OCI-LY1 (cell line): ENCODE data around the gene XRN1.

Experiments
- H2AFZ ChIP-seq: fragments of 200-600 bp; sonication (generic), shearing (Covaris generic); 2 replicates; pipeline ENCODE4 v1.6.0; 2014; ENCODE audit warnings: antibody characterized with exemption, mild to moderate bottlenecking, low read length
- H3F3A ChIP-seq: fragments of 200-600 bp; sonication (generic), shearing (Covaris generic); 2 replicates; pipeline ENCODE4 v1.6.0; 2014; ENCODE audit warnings: mild to moderate bottlenecking, antibody characterized with exemption, low read length, moderate library complexity; ENCODE audit not compliant: insufficient read depth
- H3K27ac ChIP-seq: fragments of 200-600 bp; sonication (generic); 2 replicates; pipeline ENCODE4 v1.5.1; 2014; ENCODE audit warnings: low read length, mixed run types, mild to moderate bottlenecking, low read depth; ENCODE audit not compliant: poor library complexity, severe bottlenecking
- H3K27me3 ChIP-seq: fragments of 200-600 bp; sonication (generic); 2 replicates; pipeline ENCODE4 v1.6.0; 2014; ENCODE audit warnings: antibody characterized with exemption, mild to moderate bottlenecking, low read length, moderate library complexity; ENCODE audit not compliant: insufficient read depth
- H3K36me3 ChIP-seq: fragments of 200-600 bp; sonication (generic); 2 replicates; pipeline ENCODE4 v1.6.1; 2014; ENCODE audit warnings: mild to moderate bottlenecking, antibody characterized with exemption, low read length, moderate library complexity, mixed read lengths; ENCODE audit not compliant: insufficient read depth
- H3K4me1 ChIP-seq: fragments of 200-600 bp; sonication (generic); 2 replicates; pipeline ENCODE4 v1.5.1; 2014; ENCODE audit warnings: mild to moderate bottlenecking, low read length, moderate library complexity; ENCODE audit not compliant: insufficient read depth, severe bottlenecking
- H3K4me2 ChIP-seq: fragments of 200-600 bp; sonication (generic), shearing (Covaris generic); 2 replicates; pipeline ENCODE4 v1.6.1; 2014; ENCODE audit warnings: low read length
- H3K4me3 ChIP-seq: fragments of 200-600 bp; sonication (generic); 2 replicates; pipeline ENCODE4 v1.5.1; 2014; ENCODE audit warnings: low read length, low read depth, mild to moderate bottlenecking, mixed read lengths; ENCODE audit not compliant: poor library complexity, severe bottlenecking
- H3K79me2 ChIP-seq: fragments of 200-600 bp; shearing (Covaris generic); 2 replicates; pipeline ENCODE4 v1.6.1; 2016; ENCODE audit warnings: mixed run types, low read length, mixed read lengths; ENCODE audit not compliant: insufficient read depth
- H3K9ac ChIP-seq: fragments of 200-600 bp; sonication (generic), shearing (Covaris generic); 2 replicates; pipeline ENCODE4 v1.6.1; 2014; ENCODE audit warnings: mild to moderate bottlenecking, low read length, mixed read lengths
- H3K9me2 ChIP-seq: fragments of 200-600 bp; sonication (generic), shearing (Covaris generic); 2 replicates; pipeline ENCODE4 v1.6.1; 2014; ENCODE audit warnings: low read depth, mild to moderate bottlenecking, low read length, mixed read lengths
- H3K9me3 ChIP-seq: fragments of 200-600 bp; shearing (Covaris generic); 2 replicates; pipeline ENCODE4 v1.6.1; 2014; ENCODE audit warnings: low read length, mixed read lengths
- H4K20me1 ChIP-seq: fragments of 200-600 bp; sonication (generic), shearing (Covaris generic); 2 replicates; pipeline ENCODE4 v1.6.0; 2016; ENCODE audit warnings: mild to moderate bottlenecking, low read length; ENCODE audit not compliant: insufficient read depth
- EZH2 ChIP-seq: fragments of 200-600 bp; sonication (generic), shearing (Covaris generic); IDR thresholded peaks from 2 replicates; pipeline ENCODE4 v1.8.0; 2017; ENCODE audit warnings: borderline replicate concordance, mixed run types, mild to moderate bottlenecking, antibody characterized with exemption, low read length, moderate library complexity, mixed read lengths
- TF ChIP-seq, protein P1 (sequence below): fragments of 200-600 bp; sonication (generic), shearing (Covaris generic); IDR thresholded peaks from 2 replicates; pipeline ENCODE4 v1.5.1; 2017; ENCODE audit warnings: mild to moderate bottlenecking, antibody characterized with exemption, low read length, moderate library complexity, mixed read lengths

The XRN1 gene

DNA sequence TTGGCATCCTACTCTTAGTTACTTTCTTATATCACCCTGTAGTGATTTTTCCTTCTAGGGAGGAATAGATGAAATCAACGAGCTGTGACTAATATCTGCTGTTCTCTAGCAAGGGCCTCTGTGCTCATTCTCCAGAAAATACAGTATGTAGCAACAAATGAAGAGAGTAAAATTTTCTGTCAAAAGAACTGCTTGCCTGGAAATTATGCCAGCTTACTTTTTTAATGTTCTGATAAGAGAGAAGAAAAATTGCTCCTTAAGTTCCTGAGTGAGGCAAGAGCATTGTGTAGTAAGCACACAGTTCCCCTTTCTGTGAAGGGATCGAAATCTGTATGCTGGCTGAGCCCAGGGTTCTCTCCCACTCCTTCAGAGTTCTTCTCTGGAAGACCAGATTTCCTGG, 171.1 kb downstream of the XRN1 start:
- H3K4me3 ChIP-seq, result no peak overlapping the region
- H3K27me3 ChIP-seq, result no peaks in the 10 kb centered on the region
- no peaks in the 10 kb centered on the region for H3K36me3 ChIP-seq
- peaks cover 6% of the 10 kb centered on the region for H3K9me3 ChIP-seq
- H3K9ac ChIP-seq, result no peak overlapping the region
- no peak overlapping the region for H2AFZ ChIP-seq
- no peak overlapping the region for H3K4me2 ChIP-seq
- H3K27ac ChIP-seq, result no peak overlapping the region
- H3F3A ChIP-seq, result no peaks in the 10 kb centered on the region
- no peaks in the 10 kb centered on the region for H3K79me2 ChIP-seq
- H3K9me2 ChIP-seq, result no peaks in the 10 kb centered on the region
- H4K20me1 ChIP-seq, result no peaks in the 10 kb centered on the region
- TF ChIP-seq EZH2, result no peak
- TF ChIP-seq, protein P1, sequence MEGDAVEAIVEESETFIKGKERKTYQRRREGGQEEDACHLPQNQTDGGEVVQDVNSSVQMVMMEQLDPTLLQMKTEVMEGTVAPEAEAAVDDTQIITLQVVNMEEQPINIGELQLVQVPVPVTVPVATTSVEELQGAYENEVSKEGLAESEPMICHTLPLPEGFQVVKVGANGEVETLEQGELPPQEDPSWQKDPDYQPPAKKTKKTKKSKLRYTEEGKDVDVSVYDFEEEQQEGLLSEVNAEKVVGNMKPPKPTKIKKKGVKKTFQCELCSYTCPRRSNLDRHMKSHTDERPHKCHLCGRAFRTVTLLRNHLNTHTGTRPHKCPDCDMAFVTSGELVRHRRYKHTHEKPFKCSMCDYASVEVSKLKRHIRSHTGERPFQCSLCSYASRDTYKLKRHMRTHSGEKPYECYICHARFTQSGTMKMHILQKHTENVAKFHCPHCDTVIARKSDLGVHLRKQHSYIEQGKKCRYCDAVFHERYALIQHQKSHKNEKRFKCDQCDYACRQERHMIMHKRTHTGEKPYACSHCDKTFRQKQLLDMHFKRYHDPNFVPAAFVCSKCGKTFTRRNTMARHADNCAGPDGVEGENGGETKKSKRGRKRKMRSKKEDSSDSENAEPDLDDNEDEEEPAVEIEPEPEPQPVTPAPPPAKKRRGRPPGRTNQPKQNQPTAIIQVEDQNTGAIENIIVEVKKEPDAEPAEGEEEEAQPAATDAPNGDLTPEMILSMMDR, result no peak
- H3K4me1 ChIP-seq, result no peaks in the 10 kb centered on the region

DNA sequence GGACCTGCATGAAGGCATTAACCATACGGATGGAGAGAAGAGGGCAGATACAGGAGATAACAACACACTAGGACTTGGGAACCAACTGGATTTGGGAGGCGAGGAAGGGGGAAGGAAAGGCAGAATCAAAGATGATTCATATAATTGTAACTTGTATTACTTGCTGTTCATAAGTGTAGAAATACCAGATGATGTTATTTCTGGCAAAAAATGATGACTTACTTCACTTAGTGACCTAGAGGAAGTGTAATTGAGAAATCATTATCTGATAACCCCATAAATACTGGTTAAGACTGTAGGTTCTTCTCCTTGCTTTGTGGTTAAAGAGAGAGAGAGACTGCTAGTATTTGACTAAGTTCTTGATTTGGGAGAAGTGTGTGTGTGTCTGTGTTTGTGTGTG, 172.0 kb downstream of the XRN1 start:
- TF ChIP-seq EZH2, result no peak
- TF ChIP-seq, protein P1, result no peak
- H3F3A ChIP-seq, result no peaks in the 10 kb centered on the region
- H3K27me3 ChIP-seq, result no peaks in the 10 kb centered on the region
- H3K4me3 ChIP-seq, result no peak overlapping the region
- no peaks in the 10 kb centered on the region for H3K79me2 ChIP-seq
- no peak overlapping the region for H2AFZ ChIP-seq
- H3K9ac ChIP-seq, result no peak overlapping the region
- no peaks in the 10 kb centered on the region for H3K4me1 ChIP-seq
- no peak overlapping the region for H3K27ac ChIP-seq
- no peaks in the 10 kb centered on the region for H3K9me2 ChIP-seq
- H3K9me3 ChIP-seq, result peaks cover 6% of the 10 kb centered on the region
- H4K20me1 ChIP-seq, result no peaks in the 10 kb centered on the region
- no peak overlapping the region for H3K4me2 ChIP-seq
- no peaks in the 10 kb centered on the region for H3K36me3 ChIP-seq

DNA sequence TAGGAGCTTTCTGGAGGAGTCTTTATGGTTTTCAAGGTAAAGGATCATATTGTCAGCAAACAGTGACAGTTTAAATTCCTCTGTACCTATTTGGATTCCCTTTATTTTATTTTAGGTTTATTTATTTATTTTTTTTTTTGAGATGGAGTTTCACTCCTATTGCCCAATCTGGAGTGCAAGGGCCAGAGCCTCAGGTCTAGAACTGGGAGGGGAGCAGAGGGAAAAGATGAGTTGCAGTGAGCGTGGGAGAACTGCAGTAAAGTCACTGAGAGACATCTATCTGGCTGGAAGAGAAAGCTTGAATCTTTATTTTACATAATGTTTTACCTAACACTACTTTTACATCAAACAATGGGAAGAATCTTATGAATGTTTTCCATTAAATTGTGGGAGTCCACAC, 172.9 kb downstream of the XRN1 start:
- no peak overlapping the region for H3K27ac ChIP-seq
- H3K4me2 ChIP-seq, result no peak overlapping the region
- TF ChIP-seq, protein P1, result no peak
- TF ChIP-seq EZH2, result no peak
- H3K27me3 ChIP-seq, result no peaks in the 10 kb centered on the region
- H3K36me3 ChIP-seq, result no peaks in the 10 kb centered on the region
- H3F3A ChIP-seq, result no peaks in the 10 kb centered on the region
- H3K9ac ChIP-seq, result no peak overlapping the region
- H3K79me2 ChIP-seq, result no peaks in the 10 kb centered on the region
- no peaks in the 10 kb centered on the region for H3K4me1 ChIP-seq
- H3K4me3 ChIP-seq, result no peak overlapping the region
- no peak overlapping the region for H2AFZ ChIP-seq
- no peaks in the 10 kb centered on the region for H4K20me1 ChIP-seq
- H3K9me3 ChIP-seq, result peaks cover 6% of the 10 kb centered on the region
- H3K9me2 ChIP-seq, result no peaks in the 10 kb centered on the region
